Measurements from ENCODE around the gene PLEKHG4B. TPM values are rescaled to one million over a fixed set of nuclear protein-coding genes. Genes with fewer than 3 reads are reported as not detected.
"Not testable (repeated sequence)": the region's sequence is repeated elsewhere in the genome, so short reads cannot be mapped to it uniquely, and the experiment has no call there.

The PLEKHG4B gene
- total RNA-seq, 1 experiment from 2014 or later, result 44.3 TPM

- Histone ChIP-seq H4K5ac (ENCODE audit: insufficient read length, low read depth, low read length) (no peak overlapping the region), H3K9me3 (ENCODE audit: control insufficient read depth, low read depth, low read length) (no peaks in the 10 kb centered on the region), H3K56ac (ENCODE audit: insufficient read length, low read depth, low read length) (no peak overlapping the region), H2AK5ac (ENCODE audit: insufficient read length, low read length) (no peak overlapping the region), H3K27me3 (ENCODE audit: insufficient read depth, low read length) (no peaks in the 10 kb centered on the region), H3K79me1 (ENCODE audit: insufficient read depth, low read depth, low read length, poor library complexity, severe bottlenecking) (no peaks in the 10 kb centered on the region), H4K8ac (replicated peaks; ENCODE audit: insufficient read length, low read depth, low read length) (no peak overlapping the region), H3K14ac (ENCODE audit: insufficient read depth, low read length) (no peak overlapping the region), H3K23ac (ENCODE audit: insufficient read length, low read depth, low read length) (no peak overlapping the region), H4K20me1 (ENCODE audit: control insufficient read depth, insufficient read depth, insufficient read length) (no peaks in the 10 kb centered on the region), H3K27ac (ENCODE audit: insufficient read length, low read depth, low read length) (no peak overlapping the region), H2BK20ac (ENCODE audit: low read depth, low read length, poor library complexity, severe bottlenecking) (no peak overlapping the region), H3K23me2 (ENCODE audit: insufficient read length, low read depth, low read length, poor library complexity, severe bottlenecking) (no peaks in the 10 kb centered on the region), H3K18ac (ENCODE audit: insufficient read length, low read depth, low read length) (no peak overlapping the region), H2BK12ac (ENCODE audit: insufficient read length, low read depth, low read length) (no peak overlapping the region), H2BK120ac (ENCODE audit: low read depth, low read length, poor library complexity, severe bottlenecking) (no peak overlapping the region), H4K91ac (ENCODE audit: insufficient read length, low read depth, low read length) (no peak overlapping the region), H2AFZ (ENCODE audit: low read length) (no peak overlapping the region), H3T11ph (ENCODE audit: low read length) (no peak overlapping the region), H3K9ac (ENCODE audit: extremely low read depth, insufficient read length, low read length) (no peak overlapping the region), H3K79me2 (ENCODE audit: insufficient read depth, low read length) (no peaks in the 10 kb centered on the region), H3K4me2 (ENCODE audit: insufficient read depth, insufficient read length, low read length) (no peak overlapping the region), H3K4ac (ENCODE audit: low read depth, low read length) (no peak overlapping the region), H3K4me1 (ENCODE audit: insufficient read depth, low read length) (no peaks in the 10 kb centered on the region), H2BK15ac (ENCODE audit: low read depth, low read length) (no peak overlapping the region), H2BK5ac (ENCODE audit: insufficient read length, low read length) (no peak overlapping the region)
- Mint-ChIP-seq H3K4me1 (peaks cover 6 to 7% of the 10 kb centered on the region in 2 experiments; a peak in 1 of 4 replicates), H3K9me3 (no peaks in the 10 kb centered on the region), H3K27me3 (ENCODE audit: low read depth) (no peaks in the 10 kb centered on the region), H3K4me3 (no peak overlapping the region), H3K27ac (peak overlapping the region in 1 of 3 experiments; percentile 75; a peak in 2 of 7 replicates), H3K36me3 (ENCODE audit: insufficient read depth in 1 of 3, low read depth in 3 of 3) (peaks cover 52 to 87% (median 75%) of the 10 kb centered on the region in 3 experiments)
- TF ChIP-seq CTCF (conservative IDR thresholded peaks at IDR 0.05), result no peak
- no CpG with 5 or more reads among the region's 13 CpGs for WGBS (ENCODE audit: extremely low coverage, insufficient read length, low lambda C conversion rate)
- no peak for DNase-seq
Measured at GRCh38 chr5:231661-232060, 139.7 kb downstream of the PLEKHG4B start.

GRCh38 chr5:233426-233825 is 141.5 kb downstream of the PLEKHG4B start:
- not testable (repeated sequence) for H3K4me3 Mint-ChIP-seq; H3K4me1 Mint-ChIP-seq; H2BK15ac ChIP-seq (ENCODE audit: low read depth, low read length); H4K5ac ChIP-seq (ENCODE audit: insufficient read length, low read depth, low read length); H2BK120ac ChIP-seq (ENCODE audit: low read depth, low read length, poor library complexity, severe bottlenecking); H3K79me1 ChIP-seq (ENCODE audit: insufficient read depth, low read depth, low read length, poor library complexity, severe bottlenecking); H3K4me2 ChIP-seq (ENCODE audit: insufficient read depth, insufficient read length, low read length); H2BK5ac ChIP-seq (ENCODE audit: insufficient read length, low read length); H2BK12ac ChIP-seq (ENCODE audit: insufficient read length, low read depth, low read length); H3K4me1 ChIP-seq (ENCODE audit: insufficient read depth, low read length); H3K18ac ChIP-seq (ENCODE audit: insufficient read length, low read depth, low read length); H3K4ac ChIP-seq (ENCODE audit: low read depth, low read length); H3K27me3 ChIP-seq (ENCODE audit: insufficient read depth, low read length); H3K23me2 ChIP-seq (ENCODE audit: insufficient read length, low read depth, low read length, poor library complexity, severe bottlenecking); H3K56ac ChIP-seq (ENCODE audit: insufficient read length, low read depth, low read length); H4K20me1 ChIP-seq (ENCODE audit: control insufficient read depth, insufficient read depth, insufficient read length); H3K27me3 Mint-ChIP-seq (ENCODE audit: low read depth); H4K91ac ChIP-seq (ENCODE audit: insufficient read length, low read depth, low read length); H3K27ac ChIP-seq (ENCODE audit: insufficient read length, low read depth, low read length); H3K9me3 ChIP-seq (ENCODE audit: control insufficient read depth, low read depth, low read length); H3K23ac ChIP-seq (ENCODE audit: insufficient read length, low read depth, low read length); H3T11ph ChIP-seq (ENCODE audit: low read length); H3K79me2 ChIP-seq (ENCODE audit: insufficient read depth, low read length); DNase-seq; H4K8ac ChIP-seq (replicated peaks; ENCODE audit: insufficient read length, low read depth, low read length); H3K9ac ChIP-seq (ENCODE audit: extremely low read depth, insufficient read length, low read length); H3K9me3 Mint-ChIP-seq; H2BK20ac ChIP-seq (ENCODE audit: low read depth, low read length, poor library complexity, severe bottlenecking); H2AFZ ChIP-seq (ENCODE audit: low read length); H3K14ac ChIP-seq (ENCODE audit: insufficient read depth, low read length); H2AK5ac ChIP-seq (ENCODE audit: insufficient read length, low read length)
- peak overlapping the region in 1 of 3 experiments; percentile 24; a peak in 1 of 7 replicates for H3K27ac Mint-ChIP-seq
- peaks cover 50 to 86% (median 69%) of the 10 kb centered on the region in 3 experiments for H3K36me3 Mint-ChIP-seq (ENCODE audit: insufficient read depth in 1 of 3, low read depth in 3 of 3)
- WGBS (ENCODE audit: extremely low coverage, insufficient read length, low lambda C conversion rate), result no CpG with 5 or more reads among the region's 20 CpGs

All from H9 (cell line).